ENCODE results near the gene EIF3I.

The EIF3I gene

GRCh38 chr1:32181563-32181962, 40.6 kb upstream of the EIF3I start:
- H3K4me3 ChIP-seq (ENCODE audit: low read depth, low read length), result no peak overlapping the region
- H3K9me3 ChIP-seq (ENCODE audit: control insufficient read depth, insufficient read depth, low read depth, low read length), result no peaks in the 10 kb centered on the region
- CTCF ChIA-PET, result interaction anchor here (0.6 kb wide), 1 partner anchor 66 kb away, joined by 3 read pairs; no protein-coding TSS in a partner anchor
- no peak overlapping the region for H3K27ac ChIP-seq (ENCODE audit: extremely low read depth, low read depth, low read length)
- TF ChIP-seq ZFP41 (tag by site-specific recombination; IDR thresholded peaks at IDR 0.05; ENCODE audit: borderline replicate concordance), result no peak
- TF ChIP-seq ZNF670 (tag by site-specific recombination; IDR thresholded peaks at IDR 0.05; ENCODE audit: low read depth), result no peak
- TF ChIP-seq ZNF394 (tag by site-specific recombination; IDR thresholded peaks at IDR 0.05; ENCODE audit: borderline replicate concordance), result no peak
- TF ChIP-seq ZFHX2 (tag by site-specific recombination; conservative IDR thresholded peaks at IDR 0.05), result no peak
- no peak for TF ChIP-seq ZSCAN18 (tag by site-specific recombination; IDR thresholded peaks at IDR 0.05)
- no peak for TF ChIP-seq ZNF837 (tag by site-specific recombination; IDR thresholded peaks at IDR 0.05)
- TF ChIP-seq ZXDB (tag by site-specific recombination; IDR thresholded peaks at IDR 0.05), result no peak
- no peak for TF ChIP-seq ZNF121 (tag by site-specific recombination; IDR thresholded peaks at IDR 0.05)
- TF ChIP-seq GLIS2 (tag by site-specific recombination; IDR thresholded peaks at IDR 0.05), result no peak
- no peak for TF ChIP-seq ZNF18 (tag by site-specific recombination; IDR thresholded peaks at IDR 0.05)
- TF ChIP-seq WT1 (tag by site-specific recombination; IDR thresholded peaks at IDR 0.05), result no peak
- TF ChIP-seq ZNF473 (tag by site-specific recombination; IDR thresholded peaks at IDR 0.05), result no peak
- no peak for TF ChIP-seq ZNF626 (tag by site-specific recombination; IDR thresholded peaks at IDR 0.05)
- TF ChIP-seq ZNF623 (tag by site-specific recombination; IDR thresholded peaks at IDR 0.05), result no peak
- TF ChIP-seq ZNF843 (tag by site-specific recombination; IDR thresholded peaks at IDR 0.05), result no peak
- peaks cover 35 to 54% of the 10 kb centered on the region in 2 experiments for H3K36me3 ChIP-seq (ENCODE audit: control insufficient read depth in 2 of 2, insufficient read depth in 1 of 2, low read length in 2 of 2)
- H3K4me1 ChIP-seq (ENCODE audit: control insufficient read depth, insufficient read depth, low read length), result peaks cover 6% of the 10 kb centered on the region; the same call in 1 of the 2 replicates
- POLR2A ChIA-PET, result interaction anchor here (0.6 to 0.9 kb wide), 4 partner anchors 15 to 198 kb away, joined by 3 to 4 read pairs (median 3); partner anchors contain the start of gene IQCC

- peaks cover 39 to 59% of the 10 kb centered on the region in 2 experiments for H3K36me3 ChIP-seq (ENCODE audit: control insufficient read depth in 2 of 2, insufficient read depth in 1 of 2, low read length in 2 of 2)
- H3K4me3 ChIP-seq (ENCODE audit: low read depth, low read length), result no peak overlapping the region
- CTCF ChIA-PET, result interaction anchor here (0.6 to 0.7 kb wide), 2 partner anchors 65 to 74 kb away, joined by 3 read pairs; partner anchors contain the start of gene KPNA6
- POLR2A ChIA-PET, result interaction anchor here (0.6 to 0.9 kb wide), 6 partner anchors 15 to 199 kb away, joined by 3 to 5 read pairs (median 4); partner anchors contain the start of gene IQCC
- no peak overlapping the region for H3K27ac ChIP-seq (ENCODE audit: extremely low read depth, low read depth, low read length)
- no peaks in the 10 kb centered on the region for H3K9me3 ChIP-seq (ENCODE audit: control insufficient read depth, insufficient read depth, low read depth, low read length)
- peak; percentile 73 for TF ChIP-seq KLF1 (tag by site-specific recombination; IDR thresholded peaks at IDR 0.05)
- TF ChIP-seq ZNF560 (tag by site-specific recombination; IDR thresholded peaks at IDR 0.05; ENCODE audit: borderline replicate concordance), result no peak
- TF ChIP-seq ZNF362 (tag by site-specific recombination; IDR thresholded peaks at IDR 0.05), result peak; percentile 42; the same call in 1 of the 2 replicates
- TF ChIP-seq ZNF596 (tag by site-specific recombination; IDR thresholded peaks at IDR 0.05), result no peak
- H3K4me1 ChIP-seq (ENCODE audit: control insufficient read depth, insufficient read depth, low read length), result peaks cover 6% of the 10 kb centered on the region; the same call in 1 of the 2 replicates
These were observed 40.1 kb upstream of the EIF3I start for GRCh38 chr1:32182060-32182459.

All from HEK293 (cell line).